Measurements from ENCODE around the gene HMGB4.

The HMGB4 gene

GRCh38 chr1:33902486-33903209 lies 38.8 kb downstream of the HMGB4 start:
- H3K27ac ChIP-seq: no peak overlapping the region
- TF ChIP-seq CTCF (IDR thresholded peaks at IDR 0.05) (no peak), ZFX (IDR thresholded peaks at IDR 0.05; ENCODE audit: borderline replicate concordance) (no peak)

GRCh38 chr1:33903210-33903589 lies 39.3 kb downstream of the HMGB4 start:
- no peak overlapping the region for H3K27ac ChIP-seq
- TF ChIP-seq CTCF (IDR thresholded peaks at IDR 0.05) (no peak), ZFX (IDR thresholded peaks at IDR 0.05; ENCODE audit: borderline replicate concordance) (no peak)

- TF ChIP-seq CTCF (IDR thresholded peaks at IDR 0.05) (no peak), ZFX (IDR thresholded peaks at IDR 0.05; ENCODE audit: borderline replicate concordance) (no peak)
- H3K27ac ChIP-seq: no peak overlapping the region
These were observed 41.4 kb downstream of the HMGB4 start for GRCh38 chr1:33905241-33905640.

- no peak for TF ChIP-seq ZFX (IDR thresholded peaks at IDR 0.05; ENCODE audit: borderline replicate concordance)
- H3K27ac ChIP-seq: no peak overlapping the region
These were observed 42.3 kb downstream of the HMGB4 start for GRCh38 chr1:33906156-33906555.

GRCh38 chr1:33908324-33908956 lies 44.6 kb downstream of the HMGB4 start:
- TF ChIP-seq ZFX (IDR thresholded peaks at IDR 0.05; ENCODE audit: borderline replicate concordance) (no peak), CTCF (IDR thresholded peaks at IDR 0.05) (no peak)

More at GRCh38 chr1:33908324-33908956, 44.6 kb downstream of the HMGB4 start:
- H3K27ac ChIP-seq: no peak overlapping the region

Measured in 22Rv1 (cell line).